SJSA1 (cell line): ENCODE data around the gene OR12D3. TPM values are rescaled to one million over a fixed set of nuclear protein-coding genes. Genes with fewer than 3 reads are reported as not detected.

ENCODE experiments used
- DNase-seq, 2 experiments: peaks; one replicate each; pipeline ENCODE4 v3.0.0-alpha.2; 2015 to 2020; ENCODE audit warnings: low spot score in 2 of 2, low read depth in 1 of 2
- H3K27ac ChIP-seq: fragments of 250-450 bp; sonication (Bioruptor Pico); 2 replicates; pipeline ENCODE4 v1.5.1; 2020; ENCODE audit warnings: mild to moderate bottlenecking, moderate library complexity
- H3K27me3 ChIP-seq: fragments of 250-450 bp; sonication (Bioruptor Pico); replicated peaks from 2 replicates; pipeline ENCODE4 v1.5.1; 2020; ENCODE audit warnings: mild to moderate bottlenecking, moderate library complexity
- H3K36me3 ChIP-seq: fragments of 250-450 bp; sonication (Bioruptor Pico); 2 replicates; pipeline ENCODE4 v1.5.1; 2020; ENCODE audit warnings: mild to moderate bottlenecking
- H3K4me1 ChIP-seq: fragments of 250-450 bp; sonication (Bioruptor Pico); replicated peaks from 2 replicates; pipeline ENCODE4 v1.6.1; 2021; ENCODE audit warnings: mild to moderate bottlenecking
- H3K4me3 ChIP-seq: fragments of 250-450 bp; sonication (Bioruptor Pico); 2 replicates; pipeline ENCODE4 v1.5.1; 2020; ENCODE audit warnings: mild to moderate bottlenecking
- H3K9me3 ChIP-seq: fragments of 250-450 bp; sonication (Bioruptor Pico); replicated peaks from 2 replicates; pipeline ENCODE4 v1.5.1; 2020; ENCODE audit warnings: mild to moderate bottlenecking
- total RNA-seq: library from RNA; depleted of rRNA; stranded (reverse); fragments of >200 nt; shearing (Covaris generic); gene quantifications from 2 replicates; pipeline ENCODE4 v1.2.3, GENCODE V29; 2014; rRNA removed

OR12D3 gene
- total RNA-seq, 1 experiment from 2014 or later, result not detected

- Histone ChIP-seq H3K27ac (no peak overlapping the region), H3K4me1 (no peaks in the 10 kb centered on the region), H3K4me3 (no peak overlapping the region), H3K27me3 (no peaks in the 10 kb centered on the region), H3K9me3 (no peaks in the 10 kb centered on the region), H3K36me3 (no peaks in the 10 kb centered on the region)
- DNase-seq, result no peak
Observed at GRCh38 chr6:29345380-29345779, 29.7 kb downstream of the OR12D3 start.

GRCh38 chr6:29336269-29336668 is 38.8 kb downstream of the OR12D3 start:
- Histone ChIP-seq H3K27ac (no peak overlapping the region), H3K4me1 (no peaks in the 10 kb centered on the region), H3K4me3 (no peak overlapping the region), H3K9me3 (no peaks in the 10 kb centered on the region), H3K27me3 (no peaks in the 10 kb centered on the region), H3K36me3 (no peaks in the 10 kb centered on the region)
- no peak for DNase-seq

GRCh38 chr6:29332676-29333075 is 42.4 kb downstream of the OR12D3 start:
- Histone ChIP-seq H3K4me1 (no peaks in the 10 kb centered on the region), H3K27me3 (no peaks in the 10 kb centered on the region), H3K27ac (no peak overlapping the region), H3K4me3 (no peak overlapping the region), H3K36me3 (no peaks in the 10 kb centered on the region), H3K9me3 (no peaks in the 10 kb centered on the region)
- DNase-seq, result no peak

- no peak overlapping the region for H3K27ac ChIP-seq
- no peak for DNase-seq
- no peak overlapping the region for H3K4me3 ChIP-seq
- H3K36me3 ChIP-seq, result no peaks in the 10 kb centered on the region
- no peaks in the 10 kb centered on the region for H3K9me3 ChIP-seq
- H3K27me3 ChIP-seq, result no peaks in the 10 kb centered on the region
- H3K4me1 ChIP-seq, result no peaks in the 10 kb centered on the region
Observed at GRCh38 chr6:29325777-29326176, 49.3 kb downstream of the OR12D3 start.

Other genes with a start within 250 kb of the OR12D3 start
- not detected in 2 replicates for gene OR2J2, start 204.4 kb downstream of the OR12D3 start, total RNA-seq
- gene OR14J1, start 73.6 kb downstream of the OR12D3 start, total RNA-seq, result not detected in 2 replicates
- not detected in 2 replicates for gene OR5V1, start 6.4 kb downstream of the OR12D3 start, total RNA-seq
- gene OR12D2, start 20.3 kb upstream of the OR12D3 start, total RNA-seq, result not detected in 2 replicates
- gene OR12D1, start 39.6 kb upstream of the OR12D3 start, total RNA-seq, result not detected in 2 replicates
- not detected in 2 replicates for gene OR10C1, start 64.0 kb upstream of the OR12D3 start, total RNA-seq
- gene OR11A1, start 81.8 kb upstream of the OR12D3 start, total RNA-seq, result not detected in 2 replicates
- gene OR2H1, start 81.9 kb upstream of the OR12D3 start, total RNA-seq, result not detected in 2 replicates
- gene MAS1L, start 112.7 kb upstream of the OR12D3 start, total RNA-seq, result not detected in 2 replicates
- 9.9 and 10.2 TPM in 2 replicates for gene UBD, start 184.4 kb upstream of the OR12D3 start, total RNA-seq
- gene OR2H2, start 209.8 kb upstream of the OR12D3 start, total RNA-seq, result not detected in 2 replicates